OCI-LY3 (cell line): ENCODE measurements around the gene ANKRD9.

Source experiments
- H2AFZ ChIP-seq: fragments of 200-600, 300-600 bp; shearing (Covaris generic); 2 replicates; pipeline ENCODE4 v1.6.0; 2014; ENCODE audit warnings: antibody characterized with exemption, low read depth, low read length
- H3K27ac ChIP-seq: fragments of 200-600, 300-600 bp; sonication (generic); 2 replicates; pipeline ENCODE4 v1.5.1; 2014; ENCODE audit warnings: mild to moderate bottlenecking, low read length, moderate library complexity, mixed read lengths
- H3K27me3 ChIP-seq: fragments of 200-600, 300-600 bp; sonication (generic); 2 replicates; pipeline ENCODE4 v1.6.1; 2014; ENCODE audit warnings: low read depth, low read length, mixed read lengths
- H3K36me3 ChIP-seq: fragments of 200-600, 300-600 bp; sonication (generic); replicated peaks from 2 replicates; pipeline ENCODE3; 2014; ENCODE audit warnings: low read depth, low read length, mixed read lengths
- H3K4me1 ChIP-seq: fragments of 300-600, 200-600 bp; sonication (generic); 2 replicates; pipeline ENCODE4 v1.6.1; 2014; ENCODE audit warnings: low read length, mixed read lengths
- H3K4me2 ChIP-seq: fragments of 200-600, 300-600 bp; sonication (generic); 2 replicates; pipeline ENCODE4 v1.6.1; 2014; ENCODE audit warnings: low read length, mixed read lengths
- H3K4me3 ChIP-seq: fragments of 300-600, 200-600 bp; sonication (generic); 2 replicates; pipeline ENCODE4 v1.5.1; 2014; ENCODE audit warnings: antibody characterized with exemption, mild to moderate bottlenecking, low read length, moderate library complexity
- H3K79me2 ChIP-seq: fragments of 300-600, 200-600 bp; shearing (Covaris generic); 2 replicates; pipeline ENCODE4 v1.6.1; 2014; ENCODE audit warnings: mild to moderate bottlenecking, low read length, mixed read lengths
- H3K9ac ChIP-seq: fragments of 300-600, 200-600 bp; shearing (Covaris generic); 2 replicates; pipeline ENCODE4 v1.6.0; 2014; ENCODE audit warnings: mild to moderate bottlenecking, low read length, moderate library complexity
- H3K9me3 ChIP-seq: fragments of 200-600, 300-600 bp; shearing (Covaris generic); 2 replicates; pipeline ENCODE4 v1.6.1; 2014; ENCODE audit warnings: low read length, mixed read lengths; ENCODE audit not compliant: insufficient read depth
- H4K20me1 ChIP-seq: fragments of 200-600, 300-600 bp; sonication (generic); 2 replicates; pipeline ENCODE4 v1.6.1; 2016; ENCODE audit warnings: low read length, mixed read lengths; ENCODE audit not compliant: insufficient read depth
- CTCF ChIP-seq: fragments of 200-600, 300-600 bp; sonication (generic); IDR thresholded peaks from 2 replicates; pipeline ENCODE4 v1.5.1; 2014; ENCODE audit warnings: antibody characterized with exemption, low read length, low read depth
- EZH2phosphoT487 ChIP-seq: fragments of 200-600 bp; shearing (Covaris generic); IDR thresholded peaks from 2 replicates; pipeline ENCODE4 v1.6.1; 2018; ENCODE audit warnings: antibody characterized with exemption, mixed run types, low read depth

The ANKRD9 gene

GRCh38 chr14:102516531-102517391 is 7.2 kb upstream of the ANKRD9 start:
- Histone ChIP-seq H3K79me2 (no peaks in the 10 kb centered on the region), H3K9ac (peak overlapping the region; percentile 89), H3K36me3 (no peaks in the 10 kb centered on the region), H3K4me2 (peak overlapping the region; percentile 96), H3K27ac (peak overlapping the region; percentile 29; the same call in 1 of the 2 replicates), H3K27me3 (no peaks in the 10 kb centered on the region), H2AFZ (peak overlapping the region; percentile 87), H3K4me1 (no peaks in the 10 kb centered on the region), H3K9me3 (no peaks in the 10 kb centered on the region), H3K4me3 (peak overlapping the region; percentile 87), H4K20me1 (no peaks in the 10 kb centered on the region)
- TF ChIP-seq CTCF = peak; percentile 59
- no peak for TF ChIP-seq EZH2phosphoT487

GRCh38 chr14:102514987-102515733 is 5.6 kb upstream of the ANKRD9 start:
- H4K20me1 ChIP-seq = no peaks in the 10 kb centered on the region
- H3K79me2 ChIP-seq = no peaks in the 10 kb centered on the region
- peaks cover 9% of the 10 kb centered on the region for H3K4me1 ChIP-seq
- no peak overlapping the region for H3K4me2 ChIP-seq
- H3K4me3 ChIP-seq = no peak overlapping the region
- no peaks in the 10 kb centered on the region for H3K27me3 ChIP-seq
- TF ChIP-seq EZH2phosphoT487 (no peak), CTCF (no peak)
- no peak overlapping the region for H3K27ac ChIP-seq
- no peaks in the 10 kb centered on the region for H3K36me3 ChIP-seq
- H3K9me3 ChIP-seq = no peaks in the 10 kb centered on the region
- no peak overlapping the region for H3K9ac ChIP-seq
- H2AFZ ChIP-seq = no peak overlapping the region

GRCh38 chr14:102513899-102514772 is 4.6 kb upstream of the ANKRD9 start:
- H3K9ac ChIP-seq = no peak overlapping the region
- H3K27me3 ChIP-seq = no peaks in the 10 kb centered on the region
- no peaks in the 10 kb centered on the region for H3K79me2 ChIP-seq
- H3K9me3 ChIP-seq = no peaks in the 10 kb centered on the region
- H3K4me3 ChIP-seq = no peak overlapping the region
- no peaks in the 10 kb centered on the region for H4K20me1 ChIP-seq
- no peaks in the 10 kb centered on the region for H3K36me3 ChIP-seq
- peaks cover 9% of the 10 kb centered on the region for H3K4me1 ChIP-seq
- H3K27ac ChIP-seq = no peak overlapping the region
- H3K4me2 ChIP-seq = no peak overlapping the region
- no peak overlapping the region for H2AFZ ChIP-seq
- TF ChIP-seq EZH2phosphoT487 = no peak
- no peak for TF ChIP-seq CTCF
